HEK293T (cell line): ENCODE results near the gene GSC.

ENCODE experiments used
- ARNT ChIP-seq: fragments of 450-650 bp; IDR thresholded peaks from 2 replicates; pipeline ENCODE4 v1.6.1; 2017; ENCODE audit warnings: mild to moderate bottlenecking
- BHLHE40 ChIP-seq: fragments of 450-650 bp; IDR thresholded peaks from 2 replicates; pipeline ENCODE4 v1.6.1; 2016; ENCODE audit warnings: mild to moderate bottlenecking, moderate library complexity, borderline replicate concordance
- CTBP1 ChIP-seq: fragments of 450-650 bp; IDR thresholded peaks from 2 replicates; pipeline ENCODE4 v1.6.1; 2016; ENCODE audit warnings: borderline replicate concordance
- ELF4 ChIP-seq: fragments of 450-650 bp; IDR thresholded peaks from 2 replicates; pipeline ENCODE4 v1.6.1; 2017; ENCODE audit warnings: antibody characterized with exemption
- FOXA1 ChIP-seq: fragments of 450-650 bp; IDR thresholded peaks from 2 replicates; pipeline ENCODE4 v1.6.1; 2016; ENCODE audit warnings: mild to moderate bottlenecking
- FOXK2 ChIP-seq: fragments of 450-650 bp; IDR thresholded peaks from 2 replicates; pipeline ENCODE4 v1.6.1; 2016; ENCODE audit warnings: mild to moderate bottlenecking
- FOXM1 ChIP-seq: fragments of 450-650 bp; IDR thresholded peaks from 2 replicates; pipeline ENCODE4 v1.6.1; 2017; ENCODE audit warnings: mild to moderate bottlenecking, borderline replicate concordance
- HDGF ChIP-seq: fragments of 450-650 bp; IDR thresholded peaks from 2 replicates; pipeline ENCODE4 v1.6.1; 2017; ENCODE audit warnings: antibody characterized with exemption, borderline replicate concordance
- NFRKB ChIP-seq: fragments of 450-650 bp; IDR thresholded peaks from 2 replicates; pipeline ENCODE4 v1.6.1; 2016; ENCODE audit warnings: mild to moderate bottlenecking, moderate library complexity
- SP1 ChIP-seq: fragments of 450-650 bp; IDR thresholded peaks from 2 replicates; pipeline ENCODE4 v1.6.1; 2017
- SUZ12 ChIP-seq: fragments of 450-650 bp; IDR thresholded peaks from 2 replicates; pipeline ENCODE4 v1.6.1; 2016; ENCODE audit warnings: mild to moderate bottlenecking
- TARDBP ChIP-seq: fragments of 450-650 bp; IDR thresholded peaks from 2 replicates; pipeline ENCODE4 v1.6.1; 2016
- ZNF384 ChIP-seq: fragments of 450-650 bp; IDR thresholded peaks from 2 replicates; pipeline ENCODE4 v1.6.1; 2016
- TF ChIP-seq, protein P1 (sequence below): fragments of 450-650 bp; IDR thresholded peaks from 2 replicates; pipeline ENCODE4 v1.6.1; 2016

DNA sequence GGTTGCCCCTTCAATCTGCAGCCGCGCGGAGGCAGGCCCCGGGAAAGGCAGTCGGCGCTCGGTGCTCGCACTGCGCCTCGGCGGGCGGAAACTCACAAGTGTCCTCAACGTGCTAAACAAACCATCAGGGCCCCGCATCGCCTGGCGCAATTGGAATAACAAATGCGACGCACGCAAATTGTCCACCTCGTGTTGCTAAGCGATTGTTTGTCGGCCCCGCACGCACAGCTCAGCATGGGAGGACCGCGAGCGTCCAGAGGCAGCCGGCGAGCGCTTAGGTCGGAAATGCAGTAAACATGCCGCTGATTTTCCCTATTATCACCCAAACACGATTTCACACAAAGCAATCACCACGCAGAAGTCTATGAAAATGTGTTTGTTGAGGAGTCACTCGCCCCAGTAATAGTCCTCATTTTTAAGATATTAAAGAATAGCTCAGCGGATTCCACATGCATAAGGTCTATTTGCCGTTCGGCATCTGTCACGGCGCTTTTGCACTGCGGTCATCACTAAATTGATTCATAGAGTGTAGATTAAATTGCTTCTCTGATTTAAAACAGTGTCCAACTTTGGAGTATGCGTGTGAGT lies 3.2 kb upstream of the GSC start:
- TF ChIP-seq ARNT (no peak), BHLHE40 (no peak), ZNF384 (no peak), SUZ12 (no peak), NFRKB (no peak), CTBP1 (no peak), FOXK2 (no peak), SP1 (no peak), FOXA1 (no peak), FOXM1 (no peak), ELF4 (no peak), HDGF (no peak), TARDBP (no peak)
- TF ChIP-seq, protein P1, sequence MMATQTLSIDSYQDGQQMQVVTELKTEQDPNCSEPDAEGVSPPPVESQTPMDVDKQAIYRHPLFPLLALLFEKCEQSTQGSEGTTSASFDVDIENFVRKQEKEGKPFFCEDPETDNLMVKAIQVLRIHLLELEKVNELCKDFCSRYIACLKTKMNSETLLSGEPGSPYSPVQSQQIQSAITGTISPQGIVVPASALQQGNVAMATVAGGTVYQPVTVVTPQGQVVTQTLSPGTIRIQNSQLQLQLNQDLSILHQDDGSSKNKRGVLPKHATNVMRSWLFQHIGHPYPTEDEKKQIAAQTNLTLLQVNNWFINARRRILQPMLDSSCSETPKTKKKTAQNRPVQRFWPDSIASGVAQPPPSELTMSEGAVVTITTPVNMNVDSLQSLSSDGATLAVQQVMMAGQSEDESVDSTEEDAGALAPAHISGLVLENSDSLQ = no peak
